Naive B cell (primary cell): ENCODE data around the gene ZNF80. TPM values are rescaled to one million over a fixed set of nuclear protein-coding genes. Genes with fewer than 3 reads are reported as not detected.
A peak's percentile ranks its signal among the peaks of the same experiment; 100 is the strongest.
"Not testable (repeated sequence)": the region's sequence is repeated elsewhere in the genome, so short reads cannot be mapped to it uniquely, and the experiment has no call there.

Experiments used
- ATAC-seq, 2 donors: fragments of 150-1000 bp; cut with Tn5 transposase; 2 replicates each; pipeline ENCODE4 v1.10.0; 2021; ENCODE audit warnings: low read depth in 2 of 2, mild to moderate bottlenecking in 2 of 2, moderate library complexity in 2 of 2
- DNase-seq: peaks from one replicate; pipeline ENCODE4 v3.0.0; 2022
- H3K27ac Mint-ChIP-seq, 6 donors: one replicate each; pipeline ENCODE4 v1.8.0; 2020 to 2022; ENCODE audit warnings: mild to moderate bottlenecking in 6 of 6, mixed read lengths in 6 of 6, moderate library complexity in 5 of 6, inconsistent platforms in 2 of 6
- H3K27me3 Mint-ChIP-seq, 3 donors: one replicate each; pipeline ENCODE4 v1.8.0; 2021 to 2022; ENCODE audit warnings: mixed read lengths in 3 of 3, mild to moderate bottlenecking in 1 of 3
- H3K36me3 Mint-ChIP-seq, 2 donors: one replicate each; pipeline ENCODE4 v1.8.0; 2020 to 2022; ENCODE audit warnings: mixed read lengths in 2 of 2, inconsistent platforms in 1 of 2, mild to moderate bottlenecking in 1 of 2
- H3K4me1 Mint-ChIP-seq, 3 donors: one replicate each; pipeline ENCODE4 v1.8.0; 2020 to 2022; ENCODE audit warnings: mixed read lengths in 3 of 3, inconsistent platforms in 1 of 3, mild to moderate bottlenecking in 1 of 3, moderate library complexity in 1 of 3
- H3K4me3 Mint-ChIP-seq, 8 donors: one replicate each; pipeline ENCODE4 v1.8.0; 2020 to 2022; ENCODE audit warnings: mild to moderate bottlenecking in 8 of 8, mixed read lengths in 8 of 8, moderate library complexity in 8 of 8, inconsistent platforms in 2 of 8
- H3K9me3 Mint-ChIP-seq, 7 donors: one replicate each; pipeline ENCODE4 v1.8.0; 2020 to 2022; ENCODE audit warnings: mixed read lengths in 7 of 7, mild to moderate bottlenecking in 5 of 7, inconsistent platforms in 2 of 7, moderate library complexity in 1 of 7
- polyA plus RNA-seq, 6 donors: library from polyadenylated mRNA; unstranded; fragments of 300-500 nt; fragmentation: Illumina TruSeq; gene quantifications; one replicate each; pipeline ENCODE4 v1.2.3, GENCODE V29; 2021; ENCODE audit warnings: low read depth in 6 of 6

Gene ZNF80
- under 1 TPM in 1 of 6 donors, not detected in 5; 0.27 TPM for polyA plus RNA-seq

- not testable (repeated sequence) for H3K9me3 Mint-ChIP-seq, H3K36me3 Mint-ChIP-seq, H3K27me3 Mint-ChIP-seq, ATAC-seq, DNase-seq
- Mint-ChIP-seq H3K27ac (peak within 1 kb of the TSS in 3 of 6 donors; percentile 51 to 69 (median 60)), H3K4me3 (peak within 1 kb of the TSS in 7 of 8 donors; percentile 57 to 91 (median 75)), H3K4me1 (peaks cover 9 to 15% (median 13%) of the 10 kb centered on the region in 3 donors)
Observed at GRCh38 chr3:114237478-114237877, at the start of gene ZNF80. ZNF80 (minus strand) TSS chr3:114237578; CDS start chr3:114237074, 504 bp downstream.

DNA sequence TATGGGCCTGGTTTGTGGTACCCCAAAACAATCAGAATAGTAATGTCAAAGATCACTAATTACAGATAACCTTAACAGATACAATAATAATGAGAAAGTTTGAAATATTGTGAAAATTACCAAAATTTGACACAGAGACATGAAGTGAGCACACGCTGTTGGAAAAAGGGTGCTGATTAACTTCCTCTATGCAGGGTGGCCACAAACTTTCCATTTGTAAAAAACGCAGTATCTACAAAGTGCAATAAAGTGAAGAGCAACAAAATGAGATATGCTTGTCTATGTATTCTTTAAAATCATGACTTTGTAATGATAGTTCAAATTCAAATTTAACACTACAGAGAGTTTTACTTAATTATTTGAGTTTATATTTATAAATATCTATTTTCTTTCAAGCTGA, 48.9 kb upstream of the ZNF80 start:
- no peaks in the 10 kb centered on the region for H3K27me3 Mint-ChIP-seq
- H3K36me3 Mint-ChIP-seq, result no peaks in the 10 kb centered on the region

GRCh38 chr3:114285648-114286230, 48.4 kb upstream of the ZNF80 start:
- H3K36me3 Mint-ChIP-seq, result no peaks in the 10 kb centered on the region
- DNase-seq (no peak), ATAC-seq (no peak)
- H3K4me3 Mint-ChIP-seq, result peak overlapping the region in 1 of 8 donors; percentile 1
- peak overlapping the region in 3 of 6 donors; percentile 8 to 51 (median 9) for H3K27ac Mint-ChIP-seq
- peaks cover 0 to 2% (median 1%) of the 10 kb centered on the region in 3 donors for H3K4me1 Mint-ChIP-seq
- H3K27me3 Mint-ChIP-seq, result no peaks in the 10 kb centered on the region
- H3K9me3 Mint-ChIP-seq, result peaks cover 0 to 5% (median 0%) of the 10 kb centered on the region in 7 donors

More for the DNA sequence above, 48.9 kb upstream of the ZNF80 start:
- H3K4me3 Mint-ChIP-seq, result peak overlapping the region in 1 of 8 donors; percentile 1
- H3K9me3 Mint-ChIP-seq, result peaks cover 0 to 5% (median 0%) of the 10 kb centered on the region in 7 donors
- no peak for ATAC-seq
- no peak for DNase-seq
- peak overlapping the region in 2 of 6 donors; percentile 8 to 51 for H3K27ac Mint-ChIP-seq
- H3K4me1 Mint-ChIP-seq, result peaks cover 5 to 7% (median 7%) of the 10 kb centered on the region in 3 donors

DNA sequence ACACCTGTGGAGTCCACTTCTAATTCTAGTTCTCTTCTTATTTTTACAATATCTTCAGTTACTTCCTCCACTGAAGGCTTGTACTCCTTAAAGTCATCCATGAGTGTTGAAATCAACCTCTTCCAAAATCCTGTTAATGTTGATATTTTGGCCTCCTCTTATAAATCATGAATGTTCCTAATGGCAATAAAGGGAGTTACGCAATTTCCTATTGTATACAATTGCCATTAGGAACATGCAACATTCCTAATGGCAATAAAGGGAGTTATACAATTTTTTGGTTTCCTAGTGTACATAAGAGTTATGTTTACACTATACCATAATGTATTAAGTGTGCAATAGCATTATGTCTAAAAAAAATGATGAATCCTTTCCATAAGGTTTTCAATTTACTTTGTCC, 47.3 kb upstream of the ZNF80 start:
- no peak overlapping the region for H3K4me3 Mint-ChIP-seq
- H3K4me1 Mint-ChIP-seq, result no peaks in the 10 kb centered on the region
- no peaks in the 10 kb centered on the region for H3K27me3 Mint-ChIP-seq
- H3K9me3 Mint-ChIP-seq, result peaks cover 0 to 5% (median 0%) of the 10 kb centered on the region in 7 donors
- ATAC-seq (no peak), DNase-seq (no peak)
- no peaks in the 10 kb centered on the region for H3K36me3 Mint-ChIP-seq
- H3K27ac Mint-ChIP-seq, result no peak overlapping the region

- ATAC-seq, H3K4me1 Mint-ChIP-seq, H3K4me3 Mint-ChIP-seq, H3K9me3 Mint-ChIP-seq, DNase-seq: not testable (repeated sequence)
- H3K27ac Mint-ChIP-seq, result peak overlapping the region in 2 of 6 donors; percentile 20 to 56
- peaks cover 4 to 27% of the 10 kb centered on the region in 2 donors for H3K36me3 Mint-ChIP-seq
- peaks cover 0 to 13% (median 5%) of the 10 kb centered on the region in 3 donors for H3K27me3 Mint-ChIP-seq
Observed at GRCh38 chr3:114276856-114277255, 39.5 kb upstream of the ZNF80 start.

DNA sequence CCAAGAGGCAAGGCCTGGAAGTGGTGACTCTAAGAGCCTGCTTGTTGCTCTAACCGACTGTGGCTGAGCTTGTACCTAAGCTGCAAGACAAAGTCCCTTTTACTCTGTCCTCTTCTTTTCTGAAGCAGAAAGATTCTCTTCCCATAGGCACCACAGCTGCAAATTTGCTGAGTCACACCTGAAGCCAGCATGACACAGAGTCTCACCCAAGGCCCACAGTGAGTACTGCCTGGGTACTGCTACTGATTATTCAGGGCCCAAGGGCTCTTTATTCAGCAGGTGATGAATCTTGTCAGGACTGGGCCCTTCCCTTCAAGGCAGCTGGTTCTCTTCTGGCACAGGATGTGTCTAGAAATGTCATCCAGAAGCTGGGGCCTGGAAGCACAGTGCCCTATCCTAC, 37.6 kb upstream of the ZNF80 start:
- DNase-seq, result no peak
- H3K36me3 Mint-ChIP-seq, result peaks cover 6 to 37% of the 10 kb centered on the region in 2 donors
- H3K4me3 Mint-ChIP-seq, result no peak overlapping the region
- H3K27ac Mint-ChIP-seq, result no peak overlapping the region
- no peak for ATAC-seq
- peaks cover 0 to 13% (median 8%) of the 10 kb centered on the region in 3 donors for H3K27me3 Mint-ChIP-seq
- H3K9me3 Mint-ChIP-seq, result peaks cover 7 to 14% (median 9%) of the 10 kb centered on the region in 7 donors
- peaks cover 0 to 5% (median 0%) of the 10 kb centered on the region in 3 donors for H3K4me1 Mint-ChIP-seq

DNA sequence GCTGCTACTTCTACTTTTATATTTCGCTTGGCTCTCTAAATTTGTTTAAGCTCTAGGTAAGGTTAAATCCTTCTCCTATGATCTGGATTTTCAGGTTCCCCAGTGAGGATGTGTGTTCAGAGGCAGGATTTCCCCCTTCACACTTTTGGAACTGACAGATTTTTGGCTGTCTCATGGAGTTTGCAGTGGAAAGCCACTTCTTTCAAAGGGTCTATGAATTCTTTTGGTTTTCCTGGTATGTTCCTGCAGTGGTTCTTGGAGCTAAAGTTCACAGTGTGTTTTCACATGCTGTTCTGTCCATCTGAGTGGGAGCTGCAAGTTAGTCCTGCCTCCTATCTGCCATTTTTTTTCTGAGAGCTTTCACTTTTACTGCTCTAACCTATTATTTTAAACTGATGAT, 34.9 kb upstream of the ZNF80 start:
- H3K9me3 Mint-ChIP-seq, result peaks cover 7 to 37% (median 26%) of the 10 kb centered on the region in 7 donors
- DNase-seq, result no peak
- ATAC-seq, result no peak
- H3K27me3 Mint-ChIP-seq, result peaks cover 0 to 15% (median 13%) of the 10 kb centered on the region in 3 donors
- H3K4me3 Mint-ChIP-seq, result no peak overlapping the region
- H3K27ac Mint-ChIP-seq, result peak overlapping the region in 2 of 6 donors; percentile 22 to 64
- H3K4me1 Mint-ChIP-seq, result peaks cover 0 to 5% (median 0%) of the 10 kb centered on the region in 3 donors
- H3K36me3 Mint-ChIP-seq, result peaks cover 16 to 43% of the 10 kb centered on the region in 2 donors

GRCh38 chr3:114270019-114270418, 32.6 kb upstream of the ZNF80 start:
- peaks cover 0 to 15% (median 13%) of the 10 kb centered on the region in 3 donors for H3K27me3 Mint-ChIP-seq
- no peak overlapping the region for H3K27ac Mint-ChIP-seq
- H3K36me3 Mint-ChIP-seq, result peaks cover 12 to 43% of the 10 kb centered on the region in 2 donors
- no peak overlapping the region for H3K4me3 Mint-ChIP-seq
- DNase-seq (no peak), ATAC-seq (no peak)
- peaks cover 7 to 37% (median 26%) of the 10 kb centered on the region in 7 donors for H3K9me3 Mint-ChIP-seq
- peaks cover 0 to 5% (median 0%) of the 10 kb centered on the region in 3 donors for H3K4me1 Mint-ChIP-seq

DNA sequence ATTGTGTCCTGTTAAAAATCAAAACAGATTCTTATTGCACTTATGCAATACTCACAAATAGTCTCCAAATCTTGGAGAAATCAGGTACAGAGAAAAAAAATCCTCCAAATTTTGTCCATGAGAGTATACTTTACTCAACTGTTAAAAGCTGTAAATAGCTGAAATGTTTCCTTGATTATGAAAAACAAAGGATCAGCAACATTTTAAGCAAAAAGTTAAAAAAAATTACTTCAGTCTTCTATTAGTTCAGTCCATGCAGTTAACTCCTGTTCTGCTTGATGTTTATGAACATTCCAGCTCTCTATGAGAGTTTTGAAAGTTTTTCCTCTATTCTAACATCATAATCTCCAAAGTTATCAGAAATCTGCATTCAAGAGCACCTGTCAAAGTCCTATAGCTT, 22.8 kb upstream of the ZNF80 start:
- Mint-ChIP-seq H3K4me3 (no peak overlapping the region), H3K27me3 (no peaks in the 10 kb centered on the region), H3K36me3 (peaks cover 6 to 9% of the 10 kb centered on the region in 2 donors), H3K9me3 (peaks cover 6 to 37% (median 20%) of the 10 kb centered on the region in 7 donors), H3K27ac (no peak overlapping the region), H3K4me1 (no peaks in the 10 kb centered on the region)
- DNase-seq (no peak), ATAC-seq (no peak)

- Mint-ChIP-seq H3K9me3 (peaks cover 6 to 37% (median 20%) of the 10 kb centered on the region in 7 donors), H3K27me3 (no peaks in the 10 kb centered on the region), H3K27ac (no peak overlapping the region), H3K4me3 (no peak overlapping the region), H3K36me3 (peaks cover 6 to 9% of the 10 kb centered on the region in 2 donors), H3K4me1 (no peaks in the 10 kb centered on the region)
- DNase-seq (no peak), ATAC-seq (no peak)
Observed at GRCh38 chr3:114259566-114259965, 22.2 kb upstream of the ZNF80 start.

- DNase-seq (no peak), ATAC-seq (no peak)
- no peaks in the 10 kb centered on the region for H3K27me3 Mint-ChIP-seq
- H3K9me3 Mint-ChIP-seq, result peaks cover 6 to 17% (median 9%) of the 10 kb centered on the region in 7 donors
- H3K27ac Mint-ChIP-seq, result peak overlapping the region in 3 of 6 donors; percentile 25 to 87 (median 57)
- H3K36me3 Mint-ChIP-seq, result peaks cover 5 to 6% of the 10 kb centered on the region in 2 donors
- no peaks in the 10 kb centered on the region for H3K4me1 Mint-ChIP-seq
- no peak overlapping the region for H3K4me3 Mint-ChIP-seq
Observed at GRCh38 chr3:114253505-114253904, 16.1 kb upstream of the ZNF80 start.

DNA sequence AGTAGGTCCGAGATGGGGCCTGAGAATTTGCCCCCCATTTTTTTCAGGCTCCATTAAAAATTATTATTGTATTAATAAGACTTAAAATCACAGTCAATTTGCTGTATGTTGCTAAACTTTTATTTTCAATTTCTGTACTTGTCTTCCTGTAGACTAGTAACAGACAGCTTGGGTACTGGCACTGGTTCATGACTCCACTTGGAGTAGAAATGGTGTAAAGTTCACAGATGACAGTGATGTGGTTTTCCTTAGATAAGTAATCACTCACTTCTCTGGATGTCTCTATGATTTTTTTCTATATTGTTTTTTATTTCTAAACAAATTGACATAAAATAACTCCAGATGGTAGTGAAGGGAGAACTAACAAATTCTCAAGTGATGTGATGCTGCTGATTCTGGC, 15.6 kb upstream of the ZNF80 start:
- H3K9me3 Mint-ChIP-seq, result peaks cover 4 to 14% (median 7%) of the 10 kb centered on the region in 7 donors
- no peak overlapping the region for H3K4me3 Mint-ChIP-seq
- no peaks in the 10 kb centered on the region for H3K27me3 Mint-ChIP-seq
- DNase-seq (no peak), ATAC-seq (no peak)
- H3K27ac Mint-ChIP-seq, result peak overlapping the region in 2 of 6 donors; percentile 57 to 87
- H3K36me3 Mint-ChIP-seq, result peaks cover 5 to 8% of the 10 kb centered on the region in 2 donors
- H3K4me1 Mint-ChIP-seq, result no peaks in the 10 kb centered on the region

- Mint-ChIP-seq H3K36me3 (peaks cover 0 to 11% of the 10 kb centered on the region in 2 donors), H3K4me3 (no peak overlapping the region), H3K4me1 (peaks cover 11 to 21% (median 12%) of the 10 kb centered on the region in 3 donors), H3K27ac (no peak overlapping the region), H3K27me3 (peaks cover 0 to 6% (median 0%) of the 10 kb centered on the region in 3 donors), H3K9me3 (peaks cover 0 to 11% (median 8%) of the 10 kb centered on the region in 7 donors)
- ATAC-seq (no peak), DNase-seq (no peak)
Observed at GRCh38 chr3:114242947-114243346, 5.6 kb upstream of the ZNF80 start.

GRCh38 chr3:114241262-114241661, 3.9 kb upstream of the ZNF80 start:
- Mint-ChIP-seq H3K27ac (peak overlapping the region in 1 of 6 donors; percentile 33), H3K27me3 (no peaks in the 10 kb centered on the region), H3K36me3 (peaks cover 0 to 11% of the 10 kb centered on the region in 2 donors), H3K9me3 (peaks cover 0 to 10% (median 4%) of the 10 kb centered on the region in 7 donors), H3K4me1 (peaks cover 9 to 15% (median 15%) of the 10 kb centered on the region in 3 donors), H3K4me3 (no peak overlapping the region)
- ATAC-seq (peak; percentile 60 to 65), DNase-seq (no peak)
